ENCODE measurements around the gene PBRM1. TPM values are rescaled to one million over a fixed set of nuclear protein-coding genes. Genes with fewer than 3 reads are reported as not detected.
A peak's percentile ranks its signal among the peaks of the same experiment; 100 is the strongest.

PBRM1 gene
- total RNA-seq, 4 donors from 2014 or later, result 71.0 to 93.6 (median 85.5) TPM

GRCh38 chr3:52650439-52650838, 35.3 kb downstream of the PBRM1 start:
- Histone ChIP-seq H3K4me1 (no peaks in the 10 kb centered on the region), H3K9me3 (no peaks in the 10 kb centered on the region), H3K27me3 (no peaks in the 10 kb centered on the region), H3K27ac (no peak overlapping the region), H3K4me3 (no peak overlapping the region), H3K36me3 (peaks cover 85% of the 10 kb centered on the region)
- 84% methylated on average over 1 of the region's 1 CpG for WGBS
- no peak for TF ChIP-seq POLR2A (IDR thresholded peaks at IDR 0.05)
- TF ChIP-seq CTCF (IDR thresholded peaks at IDR 0.05), result no peak
- TF ChIP-seq POLR2AphosphoS5 (IDR thresholded peaks at IDR 0.05), result no peak
- no peak for TF ChIP-seq EP300 (IDR thresholded peaks at IDR 0.05)
- DNase-seq (ENCODE audit: low spot score in 2 of 2), result no peak

- peaks cover 81% of the 10 kb centered on the region for H3K36me3 ChIP-seq
- H3K27ac ChIP-seq, result peak overlapping the region; percentile 28
- no peaks in the 10 kb centered on the region for H3K27me3 ChIP-seq
- 84% methylated on average over 5 of the region's 5 CpGs for WGBS
- TF ChIP-seq POLR2AphosphoS5 (IDR thresholded peaks at IDR 0.05), result no peak
- TF ChIP-seq EP300 (IDR thresholded peaks at IDR 0.05), result no peak
- no peak for TF ChIP-seq CTCF (IDR thresholded peaks at IDR 0.05)
- TF ChIP-seq POLR2A (IDR thresholded peaks at IDR 0.05), result no peak
- no peak overlapping the region for H3K4me3 ChIP-seq
- no peaks in the 10 kb centered on the region for H3K9me3 ChIP-seq
- H3K4me1 ChIP-seq, result no peaks in the 10 kb centered on the region
- DNase-seq (ENCODE audit: low spot score in 2 of 2), result no peak
These were observed 36.1 kb downstream of the PBRM1 start for GRCh38 chr3:52649461-52650210.

- H3K36me3 ChIP-seq, result peaks cover 71% of the 10 kb centered on the region
- no peak for TF ChIP-seq CTCF (IDR thresholded peaks at IDR 0.05)
- TF ChIP-seq POLR2A (IDR thresholded peaks at IDR 0.05), result no peak
- no peak for TF ChIP-seq POLR2AphosphoS5 (IDR thresholded peaks at IDR 0.05)
- no peak for TF ChIP-seq EP300 (IDR thresholded peaks at IDR 0.05)
- WGBS, result 93% methylated on average over 6 of the region's 6 CpGs
These were observed 40.2 kb downstream of the PBRM1 start for GRCh38 chr3:52645549-52645948.

GRCh38 chr3:52636673-52637072, 49.0 kb downstream of the PBRM1 start:
- Histone ChIP-seq H3K9me3 (no peaks in the 10 kb centered on the region), H3K4me3 (no peak overlapping the region), H3K27ac (no peak overlapping the region), H3K27me3 (no peaks in the 10 kb centered on the region), H3K4me1 (peaks cover 5% of the 10 kb centered on the region), H3K36me3 (peaks cover 71% of the 10 kb centered on the region)
- no peak for TF ChIP-seq POLR2A (IDR thresholded peaks at IDR 0.05)
- TF ChIP-seq CTCF (IDR thresholded peaks at IDR 0.05), result no peak
- TF ChIP-seq POLR2AphosphoS5 (IDR thresholded peaks at IDR 0.05), result no peak
- TF ChIP-seq EP300 (IDR thresholded peaks at IDR 0.05), result no peak
- no peak for DNase-seq (ENCODE audit: low spot score in 2 of 2)
- 26% methylated on average over 4 of the region's 4 CpGs for WGBS

More at GRCh38 chr3:52645549-52645948, 40.2 kb downstream of the PBRM1 start:
- no peaks in the 10 kb centered on the region for H3K9me3 ChIP-seq
- DNase-seq (ENCODE audit: low spot score in 2 of 2), result no peak
- no peaks in the 10 kb centered on the region for H3K27me3 ChIP-seq
- no peak overlapping the region for H3K4me3 ChIP-seq
- no peak overlapping the region for H3K27ac ChIP-seq
- no peaks in the 10 kb centered on the region for H3K4me1 ChIP-seq

- WGBS, result 93% methylated on average over 3 of the region's 3 CpGs
- no peak overlapping the region for H3K4me3 ChIP-seq
- peaks cover 5% of the 10 kb centered on the region for H3K4me1 ChIP-seq
- H3K36me3 ChIP-seq, result peaks cover 63% of the 10 kb centered on the region
- no peaks in the 10 kb centered on the region for H3K27me3 ChIP-seq
- no peaks in the 10 kb centered on the region for H3K9me3 ChIP-seq
- H3K27ac ChIP-seq, result no peak overlapping the region
- TF ChIP-seq EP300 (IDR thresholded peaks at IDR 0.05) (no peak), POLR2AphosphoS5 (IDR thresholded peaks at IDR 0.05) (no peak), CTCF (IDR thresholded peaks at IDR 0.05) (no peak), POLR2A (IDR thresholded peaks at IDR 0.05) (no peak)
- DNase-seq (ENCODE audit: low spot score in 2 of 2), result no peak
These were observed 51.9 kb downstream of the PBRM1 start for GRCh38 chr3:52633786-52634185.

Measured in suprapubic skin (tissue), 4 donors.